H9 (cell line): ENCODE measurements around the gene SLC7A6. TPM values are rescaled to one million over a fixed set of nuclear protein-coding genes. Genes with fewer than 3 reads are reported as not detected.

Experiments used
- DNase-seq: peaks from one replicate; pipeline ENCODE4 v3.0.0-alpha.2; 2017
- H2AFZ ChIP-seq: one replicate; pipeline ENCODE4 v1.6.1; 2013; ENCODE audit warnings: mild to moderate bottlenecking, low read length, control low read depth, moderate library complexity
- H2AK5ac ChIP-seq: 2 replicates; pipeline ENCODE4 v1.6.1; 2013; ENCODE audit warnings: low read length, control low read depth, mixed read lengths; ENCODE audit not compliant: insufficient read length
- H2BK120ac ChIP-seq: one replicate; pipeline ENCODE4 v1.6.1; 2013; ENCODE audit warnings: low read depth, mild to moderate bottlenecking, low read length, control low read depth, inconsistent platforms; ENCODE audit not compliant: poor library complexity, severe bottlenecking
- H2BK12ac ChIP-seq: 2 replicates; pipeline ENCODE4 v1.6.1; 2013; ENCODE audit warnings: low read length, control low read depth, mixed read lengths, low read depth; ENCODE audit not compliant: insufficient read length
- H2BK15ac ChIP-seq: 2 replicates; pipeline ENCODE4 v1.6.1; 2013; ENCODE audit warnings: low read depth, low read length, control low read depth
- H2BK20ac ChIP-seq: one replicate; pipeline ENCODE4 v1.6.1; 2013; ENCODE audit warnings: low read depth, mild to moderate bottlenecking, low read length, control low read depth, inconsistent platforms; ENCODE audit not compliant: poor library complexity, severe bottlenecking
- H2BK5ac ChIP-seq: 2 replicates; pipeline ENCODE4 v1.6.1; 2013; ENCODE audit warnings: low read length, control low read depth, mixed read lengths; ENCODE audit not compliant: insufficient read length
- H3K14ac ChIP-seq: 2 replicates; pipeline ENCODE4 v1.6.1; 2013; ENCODE audit warnings: low read length, control low read depth; ENCODE audit not compliant: insufficient read depth
- H3K18ac ChIP-seq: 2 replicates; pipeline ENCODE4 v1.6.1; 2013; ENCODE audit warnings: low read depth, mild to moderate bottlenecking, mixed read lengths, low read length, control low read depth; ENCODE audit not compliant: insufficient read length
- H3K23ac ChIP-seq: 2 replicates; pipeline ENCODE4 v1.6.1; 2013; ENCODE audit warnings: low read length, control low read depth, mixed read lengths, low read depth; ENCODE audit not compliant: insufficient read length
- H3K23me2 ChIP-seq: 2 replicates; pipeline ENCODE4 v1.6.1; 2013; ENCODE audit warnings: low read depth, mild to moderate bottlenecking, mixed read lengths, low read length, control low read depth; ENCODE audit not compliant: insufficient read length, poor library complexity, severe bottlenecking
- H3K27ac ChIP-seq: 2 replicates; pipeline ENCODE4 v1.5.1; 2013; ENCODE audit warnings: low read length, control low read depth, mixed read lengths, low read depth; ENCODE audit not compliant: insufficient read length
- H3K27me3 ChIP-seq: 2 replicates; pipeline ENCODE4 v1.6.1; 2013; ENCODE audit warnings: low read length, control low read depth, inconsistent platforms; ENCODE audit not compliant: insufficient read depth
- H3K4ac ChIP-seq: 2 replicates; pipeline ENCODE4 v1.6.1; 2013; ENCODE audit warnings: low read depth, mild to moderate bottlenecking, control low read depth, inconsistent platforms, low read length, moderate library complexity
- H3K4me1 ChIP-seq: 2 replicates; pipeline ENCODE4 v1.6.1; 2013; ENCODE audit warnings: low read length, control low read depth, inconsistent platforms; ENCODE audit not compliant: insufficient read depth
- H3K4me2 ChIP-seq: 2 replicates; pipeline ENCODE4 v1.6.1; 2013; ENCODE audit warnings: low read length, control low read depth, mixed read lengths; ENCODE audit not compliant: insufficient read length, insufficient read depth
- H3K56ac ChIP-seq: 2 replicates; pipeline ENCODE4 v1.6.1; 2013; ENCODE audit warnings: low read depth, mild to moderate bottlenecking, mixed read lengths, low read length, control low read depth; ENCODE audit not compliant: insufficient read length
- H3K79me1 ChIP-seq: 2 replicates; pipeline ENCODE4 v1.6.1; 2013; ENCODE audit warnings: low read depth, mild to moderate bottlenecking, moderate library complexity, low read length, control low read depth, inconsistent platforms; ENCODE audit not compliant: insufficient read depth, poor library complexity, severe bottlenecking
- H3K79me2 ChIP-seq: 2 replicates; pipeline ENCODE4 v1.6.1; 2013; ENCODE audit warnings: low read length, control low read depth, inconsistent platforms; ENCODE audit not compliant: insufficient read depth
- H3K9ac ChIP-seq: 2 replicates; pipeline ENCODE4 v1.6.1; 2013; ENCODE audit warnings: low read length, control low read depth, mixed read lengths; ENCODE audit not compliant: insufficient read length; ENCODE audit errors: extremely low read depth
- H3K9me3 ChIP-seq: one replicate; pipeline ENCODE4 v1.6.1; 2013; ENCODE audit warnings: low read depth, low read length, inconsistent platforms; ENCODE audit not compliant: control insufficient read depth
- H3T11ph ChIP-seq: one replicate; pipeline ENCODE4 v1.6.1; 2013; ENCODE audit warnings: mild to moderate bottlenecking, low read length, control low read depth, inconsistent platforms
- H4K20me1 ChIP-seq: one replicate; pipeline ENCODE4 v1.6.1; 2013; ENCODE audit not compliant: control insufficient read depth, insufficient read length, insufficient read depth
- H4K5ac ChIP-seq: 2 replicates; pipeline ENCODE4 v1.6.1; 2013; ENCODE audit warnings: low read depth, mild to moderate bottlenecking, mixed read lengths, low read length, control low read depth; ENCODE audit not compliant: insufficient read length
- H4K8ac ChIP-seq: replicated peaks from 2 replicates; pipeline ENCODE4 v1.6.1; 2013; ENCODE audit warnings: low read length, control low read depth, mixed read lengths, low read depth; ENCODE audit not compliant: insufficient read length
- H4K91ac ChIP-seq: 2 replicates; pipeline ENCODE4 v1.6.1; 2013; ENCODE audit warnings: low read depth, mild to moderate bottlenecking, moderate library complexity, mixed read lengths, low read length, control low read depth; ENCODE audit not compliant: insufficient read length
- H3K27ac Mint-ChIP-seq, 3 experiments: 2 replicates in 2 of 3; 3 replicates in 1 of 3; pipeline ENCODE4 v1.8.0; 2020 to 2021; ENCODE audit warnings: mixed read lengths in 3 of 3, mild to moderate bottlenecking in 1 of 3, moderate library complexity in 1 of 3
- H3K27me3 Mint-ChIP-seq: 2 replicates; pipeline ENCODE4 v1.8.0; 2021; ENCODE audit warnings: low read depth, mild to moderate bottlenecking, moderate library complexity, mixed read lengths
- H3K36me3 Mint-ChIP-seq, 3 experiments: 2 replicates in 2 of 3; 3 replicates in 1 of 3; pipeline ENCODE4 v1.8.0; 2020 to 2021; ENCODE audit warnings: low read depth in 3 of 3, mixed read lengths in 3 of 3; ENCODE audit not compliant: insufficient read depth in 1 of 3
- H3K4me1 Mint-ChIP-seq, 2 experiments: 2 replicates each; pipeline ENCODE4 v1.8.0; 2020; ENCODE audit warnings: mixed read lengths in 2 of 2
- H3K4me3 Mint-ChIP-seq, 2 experiments: 2 replicates in 1 of 2; 3 replicates in 1 of 2; pipeline ENCODE4 v1.8.0; 2020 to 2021; ENCODE audit warnings: mild to moderate bottlenecking in 2 of 2, mixed read lengths in 2 of 2, moderate library complexity in 1 of 2
- H3K9me3 Mint-ChIP-seq, 2 experiments: 2 replicates in 1 of 2; 3 replicates in 1 of 2; pipeline ENCODE4 v1.8.0; 2020; ENCODE audit warnings: mild to moderate bottlenecking in 2 of 2, mixed read lengths in 2 of 2, moderate library complexity in 1 of 2
- CTCF ChIP-seq: fragments of 200-600 bp; sonication (generic); conservative IDR thresholded peaks from 3 replicates; pipeline ENCODE4 v1.8.0; 2021; ENCODE audit warnings: antibody characterized with exemption, mild to moderate bottlenecking
- WGBS: extraction: QIAGEN DNeasy Blood & Tissue Kit; methylation state at CpG from one replicate; pipeline ENCODE4 v1.1.7; 2013; ENCODE audit warnings: missing lambda C conversion rate, low lambda C conversion rate, mixed read lengths; ENCODE audit not compliant: insufficient read length; ENCODE audit errors: extremely low coverage; 5-methylcytosine and 5-hydroxymethylcytosine counted together
- total RNA-seq: library from RNA; stranded (reverse); gene quantifications from 2 replicates; pipeline ENCODE4 v1.2.1, GENCODE V29; 2021

The SLC7A6 gene
- total RNA-seq, 1 experiment from 2014 or later, result 21.1 TPM

- no peak overlapping the region for H2BK15ac ChIP-seq
- no peak overlapping the region for H2BK5ac ChIP-seq
- WGBS, result no CpG with 5 or more reads among the region's 11 CpGs
- no peak overlapping the region for H3K56ac ChIP-seq
- no peak overlapping the region for H3K4me2 ChIP-seq
- H2BK20ac ChIP-seq, result no peak overlapping the region
- no peak overlapping the region for H2AK5ac ChIP-seq
- Mint-ChIP-seq H3K4me3 (no peak overlapping the region), H3K27ac (peak overlapping the region in 1 of 3 experiments; percentile 49; a peak in 1 of 7 replicates), H3K9me3 (no peaks in the 10 kb centered on the region), H3K4me1 (peaks cover 4 to 10% of the 10 kb centered on the region in 2 experiments; a peak in 3 of 4 replicates), H3K36me3 (peaks cover 15 to 32% (median 23%) of the 10 kb centered on the region in 3 experiments; a peak in 6 of 7 replicates), H3K27me3 (no peaks in the 10 kb centered on the region)
- no peaks in the 10 kb centered on the region for H3K23me2 ChIP-seq
- no peak overlapping the region for H3K4ac ChIP-seq
- H3K79me1 ChIP-seq, result no peaks in the 10 kb centered on the region
- no peaks in the 10 kb centered on the region for H3K27me3 ChIP-seq
- no peak overlapping the region for H3K23ac ChIP-seq
- no peak overlapping the region for H3K18ac ChIP-seq
- H4K8ac ChIP-seq, result no peak overlapping the region
- H3T11ph ChIP-seq, result no peak overlapping the region
- no peak overlapping the region for H3K9ac ChIP-seq
- TF ChIP-seq CTCF, result no peak
- no peak overlapping the region; the same call in 1 of the 2 replicates for H3K14ac ChIP-seq
- no peaks in the 10 kb centered on the region for H3K4me1 ChIP-seq
- H3K27ac ChIP-seq, result no peak overlapping the region
- peaks cover 2% of the 10 kb centered on the region for H4K20me1 ChIP-seq
- no peak overlapping the region for H2BK120ac ChIP-seq
- no peak overlapping the region for H4K91ac ChIP-seq
- no peak for DNase-seq
- H3K79me2 ChIP-seq, result 0 out of 2 replicates have a peak, but pooled peaks cover 2% of the 10 kb centered on the region
- H2BK12ac ChIP-seq, result no peak overlapping the region
- H2AFZ ChIP-seq, result no peak overlapping the region
- H4K5ac ChIP-seq, result no peak overlapping the region
- peaks cover 5% of the 10 kb centered on the region for H3K9me3 ChIP-seq
Measured at GRCh38 chr16:68287276-68288251, 23.2 kb downstream of the SLC7A6 start.
